SU-DHL-6 (cell line): ENCODE measurements around the gene PGM1.

Experiments
- CTCF ChIP-seq: fragments of 200-600 bp; sonication (generic); IDR thresholded peaks from one replicate; pipeline ENCODE4 v1.5.1; 2017; ENCODE audit warnings: antibody characterized with exemption, mild to moderate bottlenecking, low read length, moderate library complexity; ENCODE audit not compliant: insufficient read depth, poor library complexity, severe bottlenecking
- EZH2phosphoT487 ChIP-seq: fragments of 200-600 bp; sonication (generic), shearing (Covaris generic); conservative IDR thresholded peaks from 2 replicates; pipeline ENCODE4 v1.6.1; 2018; ENCODE audit warnings: mild to moderate bottlenecking, antibody characterized with exemption, low read length, moderate library complexity, mixed read lengths

- no peak for TF ChIP-seq CTCF
- no peak for TF ChIP-seq EZH2phosphoT487
Observed at GRCh38 chr1:63545780-63546179, 47.4 kb upstream of the PGM1 start.
